Activated CD4-positive, alpha-beta T cell treated with anti-CD3 and anti-CD28 coated beads for 36 hours (primary cell): ENCODE results near the gene SPG11. TPM values are rescaled to one million over a fixed set of nuclear protein-coding genes. Genes with fewer than 3 reads are reported as not detected.

ENCODE experiments used
- ATAC-seq: fragments of 200-7000 bp; cut with Tn5 transposase; one replicate; pipeline ENCODE4 v1.10.0; 2021; ENCODE audit warnings: mild to moderate bottlenecking, moderate library complexity
- CTCF ChIA-PET: fragments of 350-600 bp; sonication (Branson Sonifier 250); formaldehyde crosslinking; loops from one replicate; lab custom pipeline; 2021; ENCODE audit warnings: antibody characterized with exemption; lab: Charles Lee
- POLR2A ChIA-PET: fragments of 350-600 bp; sonication (Branson Sonifier 250); formaldehyde crosslinking; loops from one replicate; lab custom pipeline; 2021; ENCODE audit warnings: antibody characterized with exemption, inconsistent platforms; lab: Charles Lee
- DNase-seq: peaks from one replicate; pipeline ENCODE4 v3.0.0-alpha.2; 2020
- H3K27ac Mint-ChIP-seq: one replicate; pipeline ENCODE4 v1.8.0; 2021; ENCODE audit warnings: mixed read lengths
- H3K27me3 Mint-ChIP-seq: one replicate; pipeline ENCODE4 v1.8.0; 2021; ENCODE audit warnings: mixed read lengths
- H3K36me3 Mint-ChIP-seq: one replicate; pipeline ENCODE4 v1.8.0; 2021; ENCODE audit warnings: low read depth, mixed read lengths
- H3K4me1 Mint-ChIP-seq: one replicate; pipeline ENCODE4 v1.8.0; 2021; ENCODE audit warnings: mixed read lengths
- H3K4me3 Mint-ChIP-seq: one replicate; pipeline ENCODE4 v1.8.0; 2021; ENCODE audit warnings: mild to moderate bottlenecking, moderate library complexity, mixed read lengths
- H3K9me3 Mint-ChIP-seq: one replicate; pipeline ENCODE4 v1.8.0; 2021; ENCODE audit warnings: low read depth, mixed read lengths
- intact Hi-C, 2 experiments: fragments of 100-400 bp; cut with DNase I in 1 of 2; cut with micrococcal nuclease in 1 of 2; formaldehyde crosslinking; loops; one replicate each; pipeline versions ENCODE4 v1.14.2 to v1.15.1; 2022 to 2024; cut with DNase I, micrococcal nuclease
- total RNA-seq, 2 experiments: library from RNA; stranded (reverse); gene quantifications; one replicate each; pipeline ENCODE4 v1.2.3, GENCODE V29; 2021

Gene SPG11
- total RNA-seq, 2 experiments from 2014 or later, result 76.2 to 88.7 TPM

- CTCF ChIA-PET, result interaction anchor here (0.6 to 4.4 kb wide), 7 partner anchors 8 to 104 kb away, joined by 3 to 35 read pairs (median 4); partner anchors contain the start of genes B2M, PATL2 and SPG11
- peak; percentile 75 for ATAC-seq
- Mint-ChIP-seq H3K36me3 (peaks cover 11% of the 10 kb centered on the region), H3K4me1 (peaks cover 72% of the 10 kb centered on the region), H3K27me3 (no peaks in the 10 kb centered on the region), H3K9me3 (peaks cover 17% of the 10 kb centered on the region), H3K27ac (peak overlapping the region; percentile 92), H3K4me3 (peak overlapping the region; percentile 50)
- DNase-seq, result no peak
- intact Hi-C loops, result loop anchor here in 1 of 2 experiments (2.0 kb wide), 3 partner anchors 15 to 29 kb away; partner anchors contain the start of genes B2M and PATL2
- POLR2A ChIA-PET, result interaction anchor here (0.5 to 2.3 kb wide), 3 partner anchors 19 to 147 kb away, joined by 3 to 17 read pairs (median 4); partner anchors contain the start of genes B2M, PATL2 and SPG11
Observed at GRCh38 chr15:44682211-44682610, 18.7 kb upstream of the SPG11 start.

GRCh38 chr15:44676676-44677075 is 13.2 kb upstream of the SPG11 start:
- Mint-ChIP-seq H3K36me3 (peaks cover 3% of the 10 kb centered on the region), H3K4me3 (peak overlapping the region; percentile 41), H3K9me3 (no peaks in the 10 kb centered on the region), H3K4me1 (peaks cover 83% of the 10 kb centered on the region), H3K27ac (peak overlapping the region; percentile 89), H3K27me3 (no peaks in the 10 kb centered on the region)
- ChIA-PET POLR2A (interaction anchor here (0.6 to 2.6 kb wide), 4 partner anchors 12 to 1765 kb away, joined by 3 to 26 read pairs (median 7); partner anchors contain the start of genes B2M and PATL2), CTCF (interaction anchor here (0.5 to 2.0 kb wide), 7 partner anchors 10 to 54 kb away, joined by 3 to 15 read pairs (median 5); partner anchors contain the start of genes B2M, PATL2 and SPG11)
- ATAC-seq, result peak; percentile 68
- peak; percentile 67 for DNase-seq
- intact Hi-C loops, result loop anchor here in 1 of 2 experiments (2.0 kb wide), 1 partner anchor 52 kb away; no protein-coding TSS in a partner anchor

DNA sequence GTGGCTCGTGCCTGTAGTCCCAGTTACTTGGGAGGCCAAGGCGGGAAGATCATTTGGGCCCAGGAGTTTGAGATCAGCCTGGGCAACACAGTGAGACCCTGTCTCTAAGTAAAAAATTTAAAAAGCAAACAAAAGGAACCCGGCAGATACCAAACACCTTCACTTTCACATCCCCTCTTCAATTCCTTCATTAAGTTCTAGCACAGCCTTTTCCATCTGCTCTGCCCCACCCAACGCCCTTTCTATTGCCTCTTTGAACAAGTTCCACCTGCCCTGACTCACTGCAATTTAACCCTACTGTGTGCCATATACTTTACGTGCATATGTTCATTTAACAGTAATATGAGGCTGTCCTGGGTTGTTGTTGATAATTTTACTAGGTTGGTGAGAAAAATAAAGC is 12.4 kb upstream of the SPG11 start:
- intact Hi-C loops, result loop anchor here in 1 of 2 experiments (1.0 to 2.0 kb wide), 2 partner anchors 10 to 53 kb away; no protein-coding TSS in a partner anchor
- Mint-ChIP-seq H3K4me1 (peaks cover 85% of the 10 kb centered on the region), H3K9me3 (no peaks in the 10 kb centered on the region), H3K27ac (peak overlapping the region; percentile 89), H3K36me3 (peaks cover 3% of the 10 kb centered on the region), H3K4me3 (peak overlapping the region; percentile 41), H3K27me3 (no peaks in the 10 kb centered on the region)
- DNase-seq (no peak), ATAC-seq (no peak)
- POLR2A ChIA-PET, result interaction anchor here (1.2 kb wide), 1 partner anchor 40 kb away, joined by 4 read pairs; no protein-coding TSS in a partner anchor
- CTCF ChIA-PET, result no interaction called here

- CTCF ChIA-PET, result interaction anchor here (0.8 to 3.2 kb wide), 2 partner anchors 10 to 55 kb away, joined by 3 to 16 read pairs; partner anchors contain the start of gene SPG11
- Mint-ChIP-seq H3K4me1 (peaks cover 90% of the 10 kb centered on the region), H3K27ac (peak overlapping the region; percentile 51), H3K9me3 (no peaks in the 10 kb centered on the region), H3K36me3 (peaks cover 3% of the 10 kb centered on the region), H3K4me3 (no peak overlapping the region), H3K27me3 (no peaks in the 10 kb centered on the region)
- DNase-seq (no peak), ATAC-seq (no peak)
- POLR2A ChIA-PET, result interaction anchor here (0.8 to 0.9 kb wide), 2 partner anchors 10 to 77 kb away, joined by 3 to 4 read pairs; no protein-coding TSS in a partner anchor
- intact Hi-C loops, result no loop called here
Observed at GRCh38 chr15:44673639-44674038, 10.2 kb upstream of the SPG11 start.

GRCh38 chr15:44670087-44670950 is 6.9 kb upstream of the SPG11 start:
- Mint-ChIP-seq H3K36me3 (peaks cover 3% of the 10 kb centered on the region), H3K27ac (peak overlapping the region; percentile 65), H3K4me1 (peaks cover 87% of the 10 kb centered on the region), H3K27me3 (no peaks in the 10 kb centered on the region), H3K4me3 (no peak overlapping the region), H3K9me3 (no peaks in the 10 kb centered on the region)
- ChIA-PET CTCF (interaction anchor here (1.1 to 2.7 kb wide), 8 partner anchors 13 to 121 kb away, joined by 3 to 10 read pairs (median 4); partner anchors contain the start of genes B2M and PATL2), POLR2A (interaction anchor here (1.0 to 1.9 kb wide), 3 partner anchors 41 to 45 kb away, joined by 4 to 6 read pairs (median 4); partner anchors contain the start of genes B2M and PATL2)
- DNase-seq (no peak), ATAC-seq (no peak)
- intact Hi-C loops, result no loop called here

DNA sequence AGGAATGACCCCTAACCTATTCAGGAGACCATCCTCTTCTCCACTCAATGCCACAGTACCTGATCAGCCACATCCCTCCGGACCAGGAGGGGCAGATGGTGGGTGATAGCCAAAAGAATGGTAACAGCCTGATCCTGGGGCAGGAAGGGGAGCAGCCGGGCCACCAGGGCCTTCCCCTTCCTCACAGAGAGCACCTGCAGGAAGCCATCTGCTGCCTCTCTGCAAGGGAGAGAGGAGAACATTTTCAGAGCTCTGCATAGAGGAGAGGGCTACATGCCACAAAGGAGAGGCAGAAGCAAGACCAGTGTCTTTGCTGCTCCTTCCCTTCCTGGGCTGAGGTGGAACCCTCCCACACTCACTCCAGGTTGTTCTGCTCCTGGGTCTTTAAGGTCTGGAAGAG is 5.5 kb upstream of the SPG11 start:
- Mint-ChIP-seq H3K4me3 (no peak overlapping the region), H3K4me1 (peaks cover 89% of the 10 kb centered on the region), H3K27ac (peak overlapping the region; percentile 37), H3K9me3 (no peaks in the 10 kb centered on the region), H3K36me3 (peaks cover 3% of the 10 kb centered on the region), H3K27me3 (no peaks in the 10 kb centered on the region)
- ATAC-seq, result no peak
- no peak for DNase-seq
- ChIA-PET POLR2A (interaction anchor here (0.6 to 1.9 kb wide), 5 partner anchors 42 to 531 kb away, joined by 3 to 6 read pairs (median 4); partner anchors contain the start of genes B2M and PATL2), CTCF (interaction anchor here (0.9 to 2.7 kb wide), 6 partner anchors 9 to 122 kb away, joined by 3 to 10 read pairs (median 6); partner anchors contain the start of genes B2M and PATL2)
- intact Hi-C loops, result no loop called here

GRCh38 chr15:44667039-44667360 is 3.5 kb upstream of the SPG11 start:
- intact Hi-C loops, result no loop called here
- Mint-ChIP-seq H3K36me3 (no peaks in the 10 kb centered on the region), H3K27ac (peak overlapping the region; percentile 88), H3K4me3 (peak overlapping the region; percentile 48), H3K9me3 (no peaks in the 10 kb centered on the region), H3K4me1 (peaks cover 74% of the 10 kb centered on the region), H3K27me3 (no peaks in the 10 kb centered on the region)
- POLR2A ChIA-PET, result interaction anchor here (1.2 to 6.0 kb wide), 3 partner anchors 11 to 61 kb away, joined by 4 to 274 read pairs (median 15); partner anchors contain the start of genes B2M and PATL2
- DNase-seq, result no peak
- no peak for ATAC-seq
- CTCF ChIA-PET, result interaction anchor here (0.6 to 9.4 kb wide), 8 partner anchors 10 to 944 kb away, joined by 3 to 209 read pairs (median 4); partner anchors contain the start of genes B2M, PATL2 and TRIM69

- peak overlapping the region; percentile 88 for H3K27ac Mint-ChIP-seq
- intact Hi-C loops, result loop anchor here in 1 of 2 experiments (1.0 kb wide), 1 partner anchor 9 kb away; no protein-coding TSS in a partner anchor
- H3K36me3 Mint-ChIP-seq, result peaks cover 2% of the 10 kb centered on the region
- DNase-seq (no peak), ATAC-seq (peak; percentile 8)
- H3K4me1 Mint-ChIP-seq, result peaks cover 71% of the 10 kb centered on the region
- H3K9me3 Mint-ChIP-seq, result no peaks in the 10 kb centered on the region
- POLR2A ChIA-PET, result interaction anchor here (0.6 to 6.0 kb wide), 4 partner anchors 11 to 508 kb away, joined by 4 to 274 read pairs (median 10); partner anchors contain the start of genes B2M and PATL2
- peak overlapping the region; percentile 48 for H3K4me3 Mint-ChIP-seq
- H3K27me3 Mint-ChIP-seq, result no peaks in the 10 kb centered on the region
- CTCF ChIA-PET, result interaction anchor here (0.6 to 9.4 kb wide), 10 partner anchors 11 to 945 kb away, joined by 3 to 209 read pairs (median 8); partner anchors contain the start of genes B2M, PATL2 and TRIM69
Observed at GRCh38 chr15:44666210-44667038, 3.0 kb upstream of the SPG11 start.

GRCh38 chr15:44662478-44663409 is 718 bp downstream of the SPG11 start:
- POLR2A ChIA-PET, result interaction anchor here (0.6 to 6.0 kb wide), 13 partner anchors 11 to 125 kb away, joined by 3 to 274 read pairs (median 4); partner anchors contain the start of genes B2M, PATL2 and TRIM69
- Mint-ChIP-seq H3K4me1 (peaks cover 50% of the 10 kb centered on the region), H3K4me3 (peak overlapping the region; percentile 96), H3K9me3 (no peaks in the 10 kb centered on the region), H3K27me3 (no peaks in the 10 kb centered on the region), H3K27ac (peak overlapping the region; percentile 98), H3K36me3 (peaks cover 20% of the 10 kb centered on the region)
- CTCF ChIA-PET, result interaction anchor here (0.6 to 9.4 kb wide), 28 partner anchors 10 to 357 kb away, joined by 3 to 209 read pairs (median 6); partner anchors contain the start of genes B2M, PATL2 and TRIM69
- DNase-seq (peak; percentile 90), ATAC-seq (peak; percentile 47)
- intact Hi-C loops, result loop anchor here (1.0 to 2.0 kb wide), 10 partner anchors 29 to 235 kb away; partner anchors contain the start of genes B2M (in 1 of the 2), CTDSPL2 (in 1 of the 2) and PATL2 (in 1 of the 2)
